GM21576 (cell line): Measurements from ENCODE around the gene SCYL3.

Experiments used
- ATAC-seq: cut with Tn5 transposase; IDR thresholded peaks from one replicate; pipeline ENCODE4 v1.9.1; 2021; ENCODE audit warnings: mild to moderate bottlenecking, moderate library complexity; ENCODE audit not compliant: unreplicated experiment

Gene SCYL3

GRCh38 chr1:169900571-169900970, 6.9 kb upstream of the SCYL3 start:
- no peak for ATAC-seq

- no peak for ATAC-seq
Measured at GRCh38 chr1:169899519-169900217, 6.0 kb upstream of the SCYL3 start.

GRCh38 chr1:169896013-169896412, 2.3 kb upstream of the SCYL3 start:
- ATAC-seq: no peak

GRCh38 chr1:169894424-169895145, 889 bp upstream of the SCYL3 start:
- no peak for ATAC-seq

- ATAC-seq: peak; percentile 3
Measured at GRCh38 chr1:169892927-169893644, 610 bp downstream of the SCYL3 start.

- ATAC-seq: no peak
Measured at GRCh38 chr1:169892176-169892926, 1.3 kb downstream of the SCYL3 start.

- no peak for ATAC-seq
Measured at GRCh38 chr1:169891539-169891885, 2.2 kb downstream of the SCYL3 start.

GRCh38 chr1:169890761-169891538, 2.7 kb downstream of the SCYL3 start:
- ATAC-seq: peak; percentile 21

GRCh38 chr1:169889871-169890270, 3.8 kb downstream of the SCYL3 start:
- no peak for ATAC-seq

- ATAC-seq: no peak
Measured at GRCh38 chr1:169886931-169887330, 6.8 kb downstream of the SCYL3 start.

- ATAC-seq: no peak
Measured at GRCh38 chr1:169886422-169886821, 7.3 kb downstream of the SCYL3 start.

GRCh38 chr1:169885207-169885606, 8.5 kb downstream of the SCYL3 start:
- no peak for ATAC-seq

- ATAC-seq: no peak
Measured at GRCh38 chr1:169884634-169885033, 9.1 kb downstream of the SCYL3 start.

GRCh38 chr1:169882039-169882511, 11.6 kb downstream of the SCYL3 start:
- no peak for ATAC-seq

GRCh38 chr1:169879034-169879840, 14.5 kb downstream of the SCYL3 start:
- no peak for ATAC-seq

- ATAC-seq: no peak
Measured at GRCh38 chr1:169878498-169878897, 15.2 kb downstream of the SCYL3 start.

- no peak for ATAC-seq
Measured at GRCh38 chr1:169877800-169878491, 15.8 kb downstream of the SCYL3 start.

GRCh38 chr1:169874229-169874628, 19.5 kb downstream of the SCYL3 start:
- ATAC-seq: no peak
